ENCODE results near the gene GLRX.
"Not testable (repeated sequence)": the region's sequence is repeated elsewhere in the genome, so short reads cannot be mapped to it uniquely, and the experiment has no call there.

The GLRX gene

DNA sequence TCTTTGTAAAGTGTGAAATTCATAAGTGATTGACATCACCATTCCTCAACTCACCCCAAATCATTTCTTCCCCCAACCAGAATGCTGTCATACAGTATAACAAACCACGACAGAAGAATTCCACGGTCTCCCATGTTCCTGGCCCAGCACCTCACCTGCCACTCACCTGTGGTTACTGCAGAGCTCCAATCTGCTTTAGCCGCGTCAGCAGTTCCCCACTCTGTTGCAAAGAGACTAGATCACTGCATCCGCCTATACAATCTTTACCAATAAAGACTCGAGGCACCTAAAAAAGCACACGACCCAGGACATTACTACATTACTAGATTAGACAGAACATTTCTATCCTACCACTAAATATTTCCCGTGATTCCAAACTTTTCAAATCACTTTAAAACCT is 6.2 kb downstream of the GLRX start:
- Histone ChIP-seq H3K36me3 (ENCODE audit: low read length) (no peaks in the 10 kb centered on the region), H3K9ac (ENCODE audit: low read length) (no peak overlapping the region), H3K27me3 (ENCODE audit: low read length) (no peaks in the 10 kb centered on the region), H3K4me3 (ENCODE audit: insufficient read depth, low read length, poor library complexity, severe bottlenecking) (no peak overlapping the region), H3K27ac (ENCODE audit: low read depth, low read length) (no peak overlapping the region), H2AFZ (ENCODE audit: low read depth, low read length, severe bottlenecking) (no peak overlapping the region), H4K20me1 (ENCODE audit: low read depth, low read length) (no peaks in the 10 kb centered on the region), H3K9me3 (ENCODE audit: insufficient read depth, low read length) (no peaks in the 10 kb centered on the region), H3K4me2 (ENCODE audit: low read depth, low read length, poor library complexity, severe bottlenecking) (no peak overlapping the region), H3F3A (ENCODE audit: insufficient read depth) (no peaks in the 10 kb centered on the region), H3K79me2 (ENCODE audit: insufficient read depth, low read length) (no peaks in the 10 kb centered on the region), H3K9me2 (replicated peaks; ENCODE audit: insufficient read depth, low read length) (no peaks in the 10 kb centered on the region)
- TF ChIP-seq EZH2phosphoT487 (conservative IDR thresholded peaks at IDR 0.05; ENCODE audit: low read length), result no peak

GRCh38 chr5:95815155-95815729 is 7.3 kb downstream of the GLRX start:
- H3K79me2 ChIP-seq (ENCODE audit: insufficient read depth, low read length), result no peaks in the 10 kb centered on the region
- TF ChIP-seq EZH2phosphoT487 (conservative IDR thresholded peaks at IDR 0.05; ENCODE audit: low read length) (no peak), CTCF (IDR thresholded peaks at IDR 0.05; ENCODE audit: insufficient read depth, low read length, poor library complexity, severe bottlenecking) (no peak)

GRCh38 chr5:95813035-95813434 is 9.5 kb downstream of the GLRX start:
- not testable (repeated sequence) for H3F3A ChIP-seq (ENCODE audit: insufficient read depth); H3K4me3 ChIP-seq (ENCODE audit: insufficient read depth, low read length, poor library complexity, severe bottlenecking); H3K4me2 ChIP-seq (ENCODE audit: low read depth, low read length, poor library complexity, severe bottlenecking)

More at GRCh38 chr5:95815155-95815729, 7.3 kb downstream of the GLRX start:
- H3K9ac ChIP-seq (ENCODE audit: low read length), result no peak overlapping the region
- no peaks in the 10 kb centered on the region for H3K27me3 ChIP-seq (ENCODE audit: low read length)
- H3K9me2 ChIP-seq (replicated peaks; ENCODE audit: insufficient read depth, low read length), result no peaks in the 10 kb centered on the region
- no peak overlapping the region for H3K4me2 ChIP-seq (ENCODE audit: low read depth, low read length, poor library complexity, severe bottlenecking)
- H3K9me3 ChIP-seq (ENCODE audit: insufficient read depth, low read length), result no peaks in the 10 kb centered on the region
- H3K4me3 ChIP-seq (ENCODE audit: insufficient read depth, low read length, poor library complexity, severe bottlenecking), result no peak overlapping the region
- no peak overlapping the region for H2AFZ ChIP-seq (ENCODE audit: low read depth, low read length, severe bottlenecking)
- H4K20me1 ChIP-seq (ENCODE audit: low read depth, low read length), result no peaks in the 10 kb centered on the region
- H3K36me3 ChIP-seq (ENCODE audit: low read length), result no peaks in the 10 kb centered on the region
- no peaks in the 10 kb centered on the region for H3F3A ChIP-seq (ENCODE audit: insufficient read depth)
- no peak overlapping the region for H3K27ac ChIP-seq (ENCODE audit: low read depth, low read length)

GRCh38 chr5:95812074-95812471 is 10.5 kb downstream of the GLRX start:
- no peak overlapping the region for H2AFZ ChIP-seq (ENCODE audit: low read depth, low read length, severe bottlenecking)

More at GRCh38 chr5:95813035-95813434, 9.5 kb downstream of the GLRX start:
- not testable (repeated sequence) for H3K9me3 ChIP-seq (ENCODE audit: insufficient read depth, low read length); H4K20me1 ChIP-seq (ENCODE audit: low read depth, low read length); H3K36me3 ChIP-seq (ENCODE audit: low read length); H3K9ac ChIP-seq (ENCODE audit: low read length); H2AFZ ChIP-seq (ENCODE audit: low read depth, low read length, severe bottlenecking); H3K9me2 ChIP-seq (replicated peaks; ENCODE audit: insufficient read depth, low read length); H3K27ac ChIP-seq (ENCODE audit: low read depth, low read length); H3K79me2 ChIP-seq (ENCODE audit: insufficient read depth, low read length); H3K27me3 ChIP-seq (ENCODE audit: low read length)

DNA sequence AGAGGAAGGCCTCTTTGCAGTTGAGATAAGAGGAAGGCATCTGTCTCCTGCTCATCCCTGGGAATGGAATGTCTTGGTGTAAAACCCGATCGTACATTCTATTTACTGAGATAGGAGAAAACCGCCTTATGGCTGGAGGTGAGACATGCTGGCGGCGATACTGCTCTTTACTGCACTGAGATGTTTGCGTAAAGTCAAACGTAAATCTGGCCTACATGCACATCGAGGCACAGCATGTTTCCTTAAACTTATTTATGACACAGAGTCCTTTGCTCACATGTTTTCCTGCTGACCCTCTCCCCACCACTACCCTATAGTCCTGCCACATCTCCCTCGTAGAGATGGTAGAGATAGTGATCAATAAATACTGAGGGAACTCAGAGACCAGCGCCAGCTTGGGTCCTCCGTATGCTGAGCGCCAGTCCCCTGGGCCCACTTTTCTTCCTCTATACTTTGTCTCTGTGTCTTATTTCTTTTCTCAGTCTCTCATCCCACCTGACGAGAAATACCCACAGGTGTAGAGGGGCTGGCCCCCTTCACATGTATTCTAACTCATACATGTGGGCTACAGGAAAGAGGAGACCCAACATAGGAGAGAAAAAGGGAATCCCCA is 11.0 kb downstream of the GLRX start:
- not testable (repeated sequence) for H3K9ac ChIP-seq (ENCODE audit: low read length); H4K20me1 ChIP-seq (ENCODE audit: low read depth, low read length); H3K9me2 ChIP-seq (replicated peaks; ENCODE audit: insufficient read depth, low read length); H2AFZ ChIP-seq (ENCODE audit: low read depth, low read length, severe bottlenecking); H3K9me3 ChIP-seq (ENCODE audit: insufficient read depth, low read length); H3F3A ChIP-seq (ENCODE audit: insufficient read depth); H3K4me2 ChIP-seq (ENCODE audit: low read depth, low read length, poor library complexity, severe bottlenecking); H3K27ac ChIP-seq (ENCODE audit: low read depth, low read length); H3K4me3 ChIP-seq (ENCODE audit: insufficient read depth, low read length, poor library complexity, severe bottlenecking); H3K79me2 ChIP-seq (ENCODE audit: insufficient read depth, low read length); H3K27me3 ChIP-seq (ENCODE audit: low read length); H3K36me3 ChIP-seq (ENCODE audit: low read length)

More at GRCh38 chr5:95812074-95812471, 10.5 kb downstream of the GLRX start:
- no peak overlapping the region for H3K4me3 ChIP-seq (ENCODE audit: insufficient read depth, low read length, poor library complexity, severe bottlenecking)
- no peaks in the 10 kb centered on the region for H3F3A ChIP-seq (ENCODE audit: insufficient read depth)
- no peaks in the 10 kb centered on the region for H3K9me2 ChIP-seq (replicated peaks; ENCODE audit: insufficient read depth, low read length)
- no peaks in the 10 kb centered on the region for H3K36me3 ChIP-seq (ENCODE audit: low read length)
- H3K27me3 ChIP-seq (ENCODE audit: low read length), result no peaks in the 10 kb centered on the region
- no peak overlapping the region for H3K27ac ChIP-seq (ENCODE audit: low read depth, low read length)
- H3K9me3 ChIP-seq (ENCODE audit: insufficient read depth, low read length), result no peaks in the 10 kb centered on the region
- no peak overlapping the region for H3K4me2 ChIP-seq (ENCODE audit: low read depth, low read length, poor library complexity, severe bottlenecking)
- no peak overlapping the region for H3K9ac ChIP-seq (ENCODE audit: low read length)
- no peaks in the 10 kb centered on the region for H4K20me1 ChIP-seq (ENCODE audit: low read depth, low read length)
- no peaks in the 10 kb centered on the region for H3K79me2 ChIP-seq (ENCODE audit: insufficient read depth, low read length)
- no peak for TF ChIP-seq CTCF (IDR thresholded peaks at IDR 0.05; ENCODE audit: insufficient read depth, low read length, poor library complexity, severe bottlenecking)
- no peak for TF ChIP-seq EZH2phosphoT487 (conservative IDR thresholded peaks at IDR 0.05; ENCODE audit: low read length)

DNA sequence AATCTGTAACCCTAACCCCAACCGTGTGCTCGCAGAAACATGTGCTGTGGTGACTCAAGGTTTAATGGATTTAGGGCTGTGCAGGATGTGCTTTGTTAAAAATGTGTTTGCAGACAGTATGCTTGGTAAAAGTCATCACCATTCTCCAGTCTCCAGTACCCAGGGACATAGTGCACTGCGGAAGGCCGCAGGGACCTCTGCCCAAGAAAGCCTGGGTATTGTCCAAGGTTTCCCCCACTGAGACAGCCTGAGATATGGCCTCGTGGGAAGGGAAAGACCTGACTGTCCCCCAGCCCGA is 11.5 kb downstream of the GLRX start:
- H4K20me1 ChIP-seq (ENCODE audit: low read depth, low read length); H3K9ac ChIP-seq (ENCODE audit: low read length); H3K27ac ChIP-seq (ENCODE audit: low read depth, low read length); H3K27me3 ChIP-seq (ENCODE audit: low read length); H3K79me2 ChIP-seq (ENCODE audit: insufficient read depth, low read length); H3K9me2 ChIP-seq (replicated peaks; ENCODE audit: insufficient read depth, low read length); H3K4me2 ChIP-seq (ENCODE audit: low read depth, low read length, poor library complexity, severe bottlenecking); H3K4me3 ChIP-seq (ENCODE audit: insufficient read depth, low read length, poor library complexity, severe bottlenecking); H3K9me3 ChIP-seq (ENCODE audit: insufficient read depth, low read length); H2AFZ ChIP-seq (ENCODE audit: low read depth, low read length, severe bottlenecking); H3K36me3 ChIP-seq (ENCODE audit: low read length); H3F3A ChIP-seq (ENCODE audit: insufficient read depth): not testable (repeated sequence)
